Osteoblast (primary cell): ENCODE results near the gene GABRB3. TPM values are rescaled to one million over a fixed set of nuclear protein-coding genes. Genes with fewer than 3 reads are reported as not detected.

Experiments used
- DNase-seq: peaks from one replicate; pipeline ENCODE4 v3.0.0; 2011; ENCODE audit warnings: low spot score, mixed read lengths; ENCODE audit not compliant: insufficient read length; ENCODE audit errors: missing footprints
- H2AFZ ChIP-seq: 2 replicates; pipeline ENCODE4 v1.6.0; 2011; ENCODE audit warnings: mild to moderate bottlenecking, low read length
- H3K27ac ChIP-seq: 2 replicates; pipeline ENCODE4 v1.5.1; 2011; ENCODE audit warnings: mild to moderate bottlenecking, low read depth, low read length, moderate library complexity
- H3K27me3 ChIP-seq: 2 replicates; pipeline ENCODE4 v1.6.0; 2012; ENCODE audit warnings: mild to moderate bottlenecking, control low read depth, inconsistent platforms, low read length, moderate library complexity; ENCODE audit not compliant: insufficient read depth
- H3K36me3 ChIP-seq: 2 replicates; pipeline ENCODE4 v1.5.1; 2011; ENCODE audit warnings: mild to moderate bottlenecking, low read length, control low read depth, moderate library complexity; ENCODE audit not compliant: insufficient read depth
- H3K4me1 ChIP-seq: 2 replicates; pipeline ENCODE4 v1.5.1; 2011; ENCODE audit warnings: mild to moderate bottlenecking, low read length, control low read depth, moderate library complexity; ENCODE audit not compliant: insufficient read depth
- H3K4me2 ChIP-seq: 2 replicates; pipeline ENCODE4 v1.6.0; 2011; ENCODE audit warnings: mild to moderate bottlenecking, low read length; ENCODE audit not compliant: insufficient read depth
- H3K4me3 ChIP-seq: fragments of 200-600 bp; sonication (generic); 3 replicates; pipeline ENCODE4 v1.5.1; 2012; ENCODE audit warnings: mild to moderate bottlenecking, low read length, inconsistent platforms; ENCODE audit not compliant: insufficient read depth
- H3K79me2 ChIP-seq: 2 replicates; pipeline ENCODE4 v1.6.0; 2012; ENCODE audit warnings: mild to moderate bottlenecking, low read length, control low read depth, inconsistent platforms; ENCODE audit not compliant: insufficient read depth
- H3K9me3 ChIP-seq: 2 replicates; pipeline ENCODE4 v1.5.1; 2011; ENCODE audit warnings: low read depth, low read length, control low read depth
- H4K20me1 ChIP-seq: 2 replicates; pipeline ENCODE4 v1.6.0; 2012; ENCODE audit warnings: mild to moderate bottlenecking, low read length, control low read depth; ENCODE audit not compliant: insufficient read depth
- total RNA-seq: library from RNA; depleted of rRNA; stranded (reverse); fragments of >200 nt; gene quantifications from 2 replicates; pipeline ENCODE4 v1.2.3, GENCODE V29; 2012
- TF ChIP-seq, protein P1 (sequence below): IDR thresholded peaks from 2 replicates; pipeline ENCODE4 v1.5.1; 2011; ENCODE audit warnings: mild to moderate bottlenecking, low read depth, low read length, moderate library complexity; ENCODE audit errors: extremely low read depth

Gene GABRB3
- total RNA-seq, 1 donor: under 0.01 TPM

DNA sequence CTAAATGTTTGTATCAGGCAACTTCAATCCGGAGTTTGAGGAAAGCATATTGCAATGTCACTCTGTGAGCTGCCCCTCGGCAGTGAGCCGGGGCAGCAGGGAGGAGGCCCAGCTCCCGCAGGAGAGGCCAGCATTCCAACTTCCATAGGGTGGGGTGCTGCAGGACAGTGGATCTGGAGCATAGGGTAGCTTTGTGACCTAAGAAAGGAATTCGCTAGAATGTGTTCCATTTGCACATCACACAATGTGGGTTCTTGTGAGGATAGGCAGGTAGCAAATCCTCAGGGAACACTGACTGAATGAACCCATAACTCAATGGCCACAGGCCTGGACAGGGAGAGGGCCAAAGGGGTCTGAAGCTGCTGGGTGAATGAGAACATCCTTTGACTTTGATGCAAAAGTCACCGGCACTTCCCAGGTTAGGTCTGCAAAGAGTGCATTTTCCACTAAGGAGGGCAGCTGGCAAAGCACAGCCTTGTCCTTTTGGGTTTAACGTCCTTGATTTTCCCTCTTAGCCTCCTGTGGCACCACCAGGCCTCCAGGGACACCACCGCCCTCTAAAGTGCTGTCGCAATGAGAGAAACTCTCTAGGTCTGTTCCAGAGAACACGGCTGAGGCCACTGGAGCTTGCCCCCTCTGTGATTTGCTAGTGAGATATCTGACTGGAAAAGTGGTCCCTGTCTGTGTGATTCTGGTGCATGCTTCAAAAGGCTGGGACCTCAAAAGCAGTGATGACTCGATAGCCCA, 36.2 kb downstream of the GABRB3 start:
- Histone ChIP-seq H3K4me1 (no peaks in the 10 kb centered on the region), H3K9me3 (peaks cover 5% of the 10 kb centered on the region), H3K4me2 (no peak overlapping the region), H3K4me3 (no peak overlapping the region), H3K36me3 (no peaks in the 10 kb centered on the region), H4K20me1 (no peaks in the 10 kb centered on the region), H3K27me3 (no peaks in the 10 kb centered on the region), H3K79me2 (no peaks in the 10 kb centered on the region), H2AFZ (no peak overlapping the region), H3K27ac (no peak overlapping the region)
- TF ChIP-seq, protein P1, sequence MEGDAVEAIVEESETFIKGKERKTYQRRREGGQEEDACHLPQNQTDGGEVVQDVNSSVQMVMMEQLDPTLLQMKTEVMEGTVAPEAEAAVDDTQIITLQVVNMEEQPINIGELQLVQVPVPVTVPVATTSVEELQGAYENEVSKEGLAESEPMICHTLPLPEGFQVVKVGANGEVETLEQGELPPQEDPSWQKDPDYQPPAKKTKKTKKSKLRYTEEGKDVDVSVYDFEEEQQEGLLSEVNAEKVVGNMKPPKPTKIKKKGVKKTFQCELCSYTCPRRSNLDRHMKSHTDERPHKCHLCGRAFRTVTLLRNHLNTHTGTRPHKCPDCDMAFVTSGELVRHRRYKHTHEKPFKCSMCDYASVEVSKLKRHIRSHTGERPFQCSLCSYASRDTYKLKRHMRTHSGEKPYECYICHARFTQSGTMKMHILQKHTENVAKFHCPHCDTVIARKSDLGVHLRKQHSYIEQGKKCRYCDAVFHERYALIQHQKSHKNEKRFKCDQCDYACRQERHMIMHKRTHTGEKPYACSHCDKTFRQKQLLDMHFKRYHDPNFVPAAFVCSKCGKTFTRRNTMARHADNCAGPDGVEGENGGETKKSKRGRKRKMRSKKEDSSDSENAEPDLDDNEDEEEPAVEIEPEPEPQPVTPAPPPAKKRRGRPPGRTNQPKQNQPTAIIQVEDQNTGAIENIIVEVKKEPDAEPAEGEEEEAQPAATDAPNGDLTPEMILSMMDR: no peak
- no peak for DNase-seq

- TF ChIP-seq, protein P1: no peak
These were observed 40.9 kb downstream of the GABRB3 start for GRCh38 chr15:26731965-26732364.

GRCh38 chr15:26729581-26729980, 43.3 kb downstream of the GABRB3 start:
- Histone ChIP-seq H4K20me1 (no peaks in the 10 kb centered on the region), H3K4me3 (no peak overlapping the region), H3K36me3 (no peaks in the 10 kb centered on the region), H3K9me3 (peaks cover 3% of the 10 kb centered on the region), H3K27me3 (no peaks in the 10 kb centered on the region), H3K27ac (no peak overlapping the region), H3K4me2 (no peak overlapping the region), H3K4me1 (no peaks in the 10 kb centered on the region), H3K79me2 (no peaks in the 10 kb centered on the region), H2AFZ (no peak overlapping the region)
- TF ChIP-seq, protein P1: no peak
- no peak for DNase-seq

More at GRCh38 chr15:26731965-26732364, 40.9 kb downstream of the GABRB3 start:
- no peak overlapping the region for H3K27ac ChIP-seq
- no peak overlapping the region for H2AFZ ChIP-seq
- H3K36me3 ChIP-seq: no peaks in the 10 kb centered on the region
- H3K4me2 ChIP-seq: no peak overlapping the region
- no peaks in the 10 kb centered on the region for H3K4me1 ChIP-seq
- H3K79me2 ChIP-seq: no peaks in the 10 kb centered on the region
- H3K9me3 ChIP-seq: peaks cover 7% of the 10 kb centered on the region
- no peaks in the 10 kb centered on the region for H3K27me3 ChIP-seq
- no peak for DNase-seq
- H3K4me3 ChIP-seq: no peak overlapping the region
- no peaks in the 10 kb centered on the region for H4K20me1 ChIP-seq

DNA sequence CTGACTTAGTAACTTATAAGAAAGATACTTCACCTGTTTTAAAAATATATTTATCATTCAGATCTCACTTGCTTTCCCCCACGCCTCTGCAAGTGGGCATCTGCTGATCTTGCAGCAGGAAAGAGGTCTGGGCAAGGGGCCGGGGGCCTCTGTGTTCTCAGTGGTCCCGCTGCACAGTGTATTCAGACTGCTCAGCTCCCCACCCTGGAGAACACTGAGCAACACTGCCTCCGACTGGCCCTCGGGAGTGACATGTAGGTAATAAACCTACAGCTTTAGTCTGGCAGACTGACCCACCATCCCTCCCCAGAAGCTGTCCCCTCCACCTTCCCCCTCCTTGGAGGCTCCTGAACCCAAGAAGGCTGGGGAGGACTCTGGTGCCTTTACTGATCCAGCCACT, 43.8 kb downstream of the GABRB3 start:
- H2AFZ ChIP-seq: no peak overlapping the region
- H3K9me3 ChIP-seq: peaks cover 3% of the 10 kb centered on the region
- H3K4me3 ChIP-seq: no peak overlapping the region
- no peaks in the 10 kb centered on the region for H3K4me1 ChIP-seq
- no peaks in the 10 kb centered on the region for H4K20me1 ChIP-seq
- TF ChIP-seq, protein P1: no peak
- H3K79me2 ChIP-seq: no peaks in the 10 kb centered on the region
- H3K4me2 ChIP-seq: no peak overlapping the region
- no peak for DNase-seq
- H3K36me3 ChIP-seq: no peaks in the 10 kb centered on the region
- H3K27ac ChIP-seq: no peak overlapping the region
- no peaks in the 10 kb centered on the region for H3K27me3 ChIP-seq
